ENCODE measurements around the gene VGF.

Gene VGF

GRCh38 chr7:101198476-101198875 is 33.1 kb upstream of the VGF start:
- no peaks in the 10 kb centered on the region for H4K20me1 ChIP-seq (ENCODE audit: insufficient read depth, low read length)
- no peak overlapping the region for H3K4me2 ChIP-seq (ENCODE audit: low read length)
- H3K27ac ChIP-seq (ENCODE audit: low read length) = no peak overlapping the region
- H3K27me3 ChIP-seq (ENCODE audit: low read depth, low read length) = no peaks in the 10 kb centered on the region
- no peak overlapping the region for H2AFZ ChIP-seq (ENCODE audit: low read depth, low read length)
- H3K4me3 ChIP-seq (ENCODE audit: low read length) = no peak overlapping the region
- no peaks in the 10 kb centered on the region for H3K79me2 ChIP-seq (ENCODE audit: low read length)
- H3K9ac ChIP-seq (ENCODE audit: low read length) = no peak overlapping the region
- no peaks in the 10 kb centered on the region for H3K4me1 ChIP-seq (ENCODE audit: low read length)
- no peaks in the 10 kb centered on the region for H3K36me3 ChIP-seq (replicated peaks; ENCODE audit: low read depth, low read length)
- TF ChIP-seq EZH2phosphoT487 (IDR thresholded peaks at IDR 0.05; ENCODE audit: low read depth) (no peak), CTCF (IDR thresholded peaks at IDR 0.05; ENCODE audit: low read depth, low read length) (no peak)
- no peaks in the 10 kb centered on the region for H3K9me3 ChIP-seq (ENCODE audit: insufficient read depth, low read length)

GRCh38 chr7:101197991-101198390 is 32.6 kb upstream of the VGF start:
- no peaks in the 10 kb centered on the region for H3K4me1 ChIP-seq (ENCODE audit: low read length)
- H3K4me3 ChIP-seq (ENCODE audit: low read length) = no peak overlapping the region
- no peaks in the 10 kb centered on the region for H3K36me3 ChIP-seq (replicated peaks; ENCODE audit: low read depth, low read length)
- TF ChIP-seq EZH2phosphoT487 (IDR thresholded peaks at IDR 0.05; ENCODE audit: low read depth) = no peak
- TF ChIP-seq CTCF (IDR thresholded peaks at IDR 0.05; ENCODE audit: low read depth, low read length) = no peak
- no peak overlapping the region for H3K27ac ChIP-seq (ENCODE audit: low read length)
- no peaks in the 10 kb centered on the region for H3K79me2 ChIP-seq (ENCODE audit: low read length)
- no peaks in the 10 kb centered on the region for H3K9me3 ChIP-seq (ENCODE audit: insufficient read depth, low read length)
- H3K4me2 ChIP-seq (ENCODE audit: low read length) = no peak overlapping the region
- H2AFZ ChIP-seq (ENCODE audit: low read depth, low read length) = no peak overlapping the region
- no peaks in the 10 kb centered on the region for H4K20me1 ChIP-seq (ENCODE audit: insufficient read depth, low read length)
- no peak overlapping the region for H3K9ac ChIP-seq (ENCODE audit: low read length)
- H3K27me3 ChIP-seq (ENCODE audit: low read depth, low read length) = no peaks in the 10 kb centered on the region

- H3K9me3 ChIP-seq (ENCODE audit: insufficient read depth, low read length) = no peaks in the 10 kb centered on the region
- no peaks in the 10 kb centered on the region for H3K36me3 ChIP-seq (replicated peaks; ENCODE audit: low read depth, low read length)
- H3K27me3 ChIP-seq (ENCODE audit: low read depth, low read length) = no peaks in the 10 kb centered on the region
- no peak overlapping the region for H3K4me3 ChIP-seq (ENCODE audit: low read length)
- H3K4me2 ChIP-seq (ENCODE audit: low read length) = no peak overlapping the region
- no peaks in the 10 kb centered on the region for H4K20me1 ChIP-seq (ENCODE audit: insufficient read depth, low read length)
- H2AFZ ChIP-seq (ENCODE audit: low read depth, low read length) = no peak overlapping the region
- no peak overlapping the region for H3K27ac ChIP-seq (ENCODE audit: low read length)
- H3K9ac ChIP-seq (ENCODE audit: low read length) = no peak overlapping the region
- peaks cover 4% of the 10 kb centered on the region; the same call in 1 of the 2 replicates for H3K4me1 ChIP-seq (ENCODE audit: low read length)
- no peaks in the 10 kb centered on the region for H3K79me2 ChIP-seq (ENCODE audit: low read length)
- TF ChIP-seq CTCF (IDR thresholded peaks at IDR 0.05; ENCODE audit: low read depth, low read length) (no peak), EZH2phosphoT487 (IDR thresholded peaks at IDR 0.05; ENCODE audit: low read depth) (no peak)
Measured at GRCh38 chr7:101195884-101196283, 30.5 kb upstream of the VGF start.

GRCh38 chr7:101189109-101189508 is 23.7 kb upstream of the VGF start:
- TF ChIP-seq CTCF (IDR thresholded peaks at IDR 0.05; ENCODE audit: low read depth, low read length) (no peak), EZH2phosphoT487 (IDR thresholded peaks at IDR 0.05; ENCODE audit: low read depth) (no peak)
- Histone ChIP-seq H3K4me3 (ENCODE audit: low read length) (no peak overlapping the region), H2AFZ (ENCODE audit: low read depth, low read length) (no peak overlapping the region), H4K20me1 (ENCODE audit: insufficient read depth, low read length) (no peaks in the 10 kb centered on the region), H3K79me2 (ENCODE audit: low read length) (no peaks in the 10 kb centered on the region), H3K36me3 (replicated peaks; ENCODE audit: low read depth, low read length) (no peaks in the 10 kb centered on the region), H3K9ac (ENCODE audit: low read length) (no peak overlapping the region), H3K9me3 (ENCODE audit: insufficient read depth, low read length) (no peaks in the 10 kb centered on the region), H3K27ac (ENCODE audit: low read length) (no peak overlapping the region), H3K4me2 (ENCODE audit: low read length) (no peak overlapping the region), H3K4me1 (ENCODE audit: low read length) (peaks cover 10% of the 10 kb centered on the region), H3K27me3 (ENCODE audit: low read depth, low read length) (no peaks in the 10 kb centered on the region)
